GM23338 (cell line): ENCODE measurements around the gene LANCL3. TPM values are rescaled to one million over a fixed set of nuclear protein-coding genes. Genes with fewer than 3 reads are reported as not detected.

Source experiments
- polyA plus RNA-seq: library from polyadenylated mRNA; unstranded; fragments of >200 nt; fragmentation: Nextera tagmentation; extraction: Ambion mirVana; gene quantifications from 2 replicates; pipeline ENCODE4 v1.2.1, GENCODE V29; 2016
- total RNA-seq: library from RNA; depleted of rRNA; stranded (reverse); fragments of >200 nt; shearing (Covaris generic); gene quantifications from 2 replicates; pipeline ENCODE4 v1.2.3, GENCODE V29; 2014; rRNA removed

The LANCL3 gene
- total and polyA plus RNA-seq, 2 experiments from 2014 or later: 0.11 to 1.8 TPM

Other genes starting within 250 kb of the LANCL3 start
- gene PRRG1, start 222.3 kb upstream of the LANCL3 start, total RNA-seq: 7.0 and 10.8 TPM in 2 replicates
- gene PRRG1, start 222.3 kb upstream of the LANCL3 start, polyA plus RNA-seq: 3.8 TPM in 2 replicates
- gene XK, start 114.1 kb downstream of the LANCL3 start, total RNA-seq: 1.5 and 2.1 TPM in 2 replicates
- 0.28 and 0.29 TPM in 2 replicates for gene XK, start 114.1 kb downstream of the LANCL3 start, polyA plus RNA-seq
- 0.04 TPM in 1 of 2 replicates, not detected in the other for gene CYBB, start 208.4 kb downstream of the LANCL3 start, total RNA-seq
- 0.06 TPM in 1 of 2 replicates, not detected in the other for gene CYBB, start 208.4 kb downstream of the LANCL3 start, polyA plus RNA-seq